Liver (tissue), 9 donors: ENCODE results near the gene POPDC3. TPM values are rescaled to one million over a fixed set of nuclear protein-coding genes. Genes with fewer than 3 reads are reported as not detected.

ENCODE experiments used
- DNase-seq: peaks from one replicate; pipeline ENCODE4 v3.0.0-alpha.2; 2017; ENCODE audit warnings: low spot score
- H3K27ac ChIP-seq, 2 donors: one replicate each; pipeline ENCODE4 v1.7.0; 2013; ENCODE audit warnings: inconsistent platforms in 2 of 2, low read length in 2 of 2, control low read depth in 1 of 2, low read depth in 1 of 2, mild to moderate bottlenecking in 1 of 2
- H3K27me3 ChIP-seq, 4 donors: one replicate each; pipeline versions ENCODE4 v1.6.1 to v1.7.0; 2013; ENCODE audit warnings: low read length in 3 of 4, inconsistent platforms in 1 of 4, mild to moderate bottlenecking in 1 of 4, moderate library complexity in 1 of 4; ENCODE audit not compliant: control insufficient read depth in 4 of 4, insufficient read depth in 4 of 4
- H3K36me3 ChIP-seq, 4 donors: one replicate each; pipeline versions ENCODE4 v1.6.1 to v1.7.0; 2013; ENCODE audit warnings: low read length in 3 of 4, mild to moderate bottlenecking in 3 of 4, low read depth in 1 of 4, moderate library complexity in 1 of 4; ENCODE audit not compliant: control insufficient read depth in 4 of 4, insufficient read depth in 3 of 4
- H3K4me1 ChIP-seq, 4 donors: one replicate each; pipeline versions ENCODE4 v1.6.1 to v1.7.0; 2013; ENCODE audit warnings: low read length in 3 of 4, mild to moderate bottlenecking in 3 of 4, moderate library complexity in 1 of 4; ENCODE audit not compliant: control insufficient read depth in 4 of 4, insufficient read depth in 4 of 4
- H3K4me3 ChIP-seq, 3 donors: one replicate each; pipeline versions ENCODE4 v1.6.1 to v1.7.0; 2013; ENCODE audit warnings: low read length in 3 of 3, control low read depth in 1 of 3, low read depth in 1 of 3, mild to moderate bottlenecking in 1 of 3
- H3K9ac ChIP-seq, 2 donors: one replicate each; pipeline ENCODE4 v1.7.0; 2013; ENCODE audit warnings: low read length in 2 of 2, mild to moderate bottlenecking in 2 of 2, moderate library complexity in 2 of 2, control low read depth in 1 of 2, low read depth in 1 of 2
- H3K9me3 ChIP-seq, 4 donors: one replicate each; pipeline versions ENCODE4 v1.6.1 to v1.7.0; 2013; ENCODE audit warnings: low read length in 3 of 4; ENCODE audit not compliant: control insufficient read depth in 4 of 4
- ATF3 ChIP-seq: IDR thresholded peaks from 2 replicates; pipeline ENCODE4 v1.6.1; 2016; ENCODE audit warnings: antibody characterized with exemption
- FOXA1 ChIP-seq: IDR thresholded peaks from 2 replicates; pipeline ENCODE4 v1.6.1; 2016; ENCODE audit warnings: antibody characterized with exemption
- FOXA2 ChIP-seq: IDR thresholded peaks from 2 replicates; pipeline ENCODE4 v1.6.1; 2016; ENCODE audit warnings: antibody characterized with exemption
- GABPA ChIP-seq, 2 donors: IDR thresholded peaks in 1 of 2; conservative IDR thresholded peaks in 1 of 2; 2 replicates each; pipeline ENCODE4 v1.6.1; 2016; ENCODE audit warnings: antibody characterized with exemption in 2 of 2, mild to moderate bottlenecking in 1 of 2, moderate library complexity in 1 of 2
- HNF4G ChIP-seq: IDR thresholded peaks from 2 replicates; pipeline ENCODE4 v1.6.1; 2016; ENCODE audit warnings: antibody characterized with exemption
- NR2F2 ChIP-seq: IDR thresholded peaks from 2 replicates; pipeline ENCODE4 v1.6.1; 2016; ENCODE audit warnings: antibody characterized with exemption
- RAD21 ChIP-seq, 2 donors: IDR thresholded peaks; 2 replicates each; pipeline ENCODE4 v1.6.1; 2016; ENCODE audit warnings: antibody characterized with exemption in 2 of 2, mild to moderate bottlenecking in 2 of 2
- RXRA ChIP-seq, 2 donors: IDR thresholded peaks; 2 replicates each; pipeline ENCODE4 v1.6.1; 2017 to 2018; ENCODE audit warnings: antibody characterized with exemption in 2 of 2, mild to moderate bottlenecking in 1 of 2
- SP1 ChIP-seq: IDR thresholded peaks from 2 replicates; pipeline ENCODE4 v1.6.1; 2018; ENCODE audit warnings: antibody characterized with exemption, mild to moderate bottlenecking
- YY1 ChIP-seq: IDR thresholded peaks from 2 replicates; pipeline ENCODE4 v1.6.1; 2016; ENCODE audit warnings: antibody characterized with exemption, mild to moderate bottlenecking
- ZBTB33 ChIP-seq: IDR thresholded peaks from 2 replicates; pipeline ENCODE4 v1.6.1; 2016; ENCODE audit warnings: antibody characterized with exemption
- WGBS: extraction: QIAGEN DNeasy Blood & Tissue Kit; methylation state at CpG from one replicate; pipeline ENCODE4 v1.1.7; 2013; 5-methylcytosine and 5-hydroxymethylcytosine counted together
- polyA plus RNA-seq, 2 donors: library from polyadenylated mRNA; stranded (reverse) in 1 of 2; unstranded in 1 of 2; fragments of 200-250 nt in 1 of 2; fragments of >200 nt in 1 of 2; fragmentation: Nextera tagmentation in 1 of 2; extraction: Ambion mirVana in 1 of 2; gene quantifications; one replicate each; pipeline versions ENCODE4 v1.2.1 to v1.2.3, GENCODE V29; 2013 to 2015
- total RNA-seq, 2 donors: library from RNA; depleted of rRNA; stranded (reverse); fragments of >200 nt; gene quantifications; one replicate each; pipeline ENCODE4 v1.2.3, GENCODE V29; 2014
- TF ChIP-seq, protein P1 (sequence below): fragments of 150-350 bp; IDR thresholded peaks from 2 replicates; pipeline ENCODE4 v1.5.1; 2017; ENCODE audit warnings: improper control_type of control experiment, low read depth, low read length; ENCODE audit not compliant: missing input control
- TF ChIP-seq, protein P2 (sequence below): IDR thresholded peaks from 2 replicates; pipeline ENCODE4 v1.6.1; 2016; ENCODE audit warnings: antibody characterized with exemption
- donor health status: healthy.
- donor health status: healthy.
- donor health status: healthy.
- donor health status: healthy.
- donor health status: healthy.

The POPDC3 gene
- total and polyA plus RNA-seq, 4 donors, result not detected

DNA sequence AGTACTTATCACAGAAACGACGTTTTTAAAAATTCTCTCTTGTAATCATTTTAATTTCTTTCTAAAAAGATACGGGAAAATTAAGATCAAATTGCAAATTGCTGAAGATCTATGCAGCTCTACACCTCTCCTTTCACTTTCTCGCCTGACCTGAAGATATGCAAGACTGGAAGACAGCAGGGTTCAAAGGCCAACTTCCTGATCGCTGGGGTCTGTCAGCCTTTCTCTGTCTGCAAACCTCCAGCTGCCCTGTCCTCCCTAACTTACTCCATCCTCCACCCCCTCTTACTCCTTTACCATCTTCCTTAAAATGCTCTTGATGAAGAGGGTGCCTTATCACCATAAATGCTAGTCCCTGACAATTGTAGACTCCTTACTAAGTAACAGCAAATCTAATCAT is 63.7 kb downstream of the POPDC3 start:
- WGBS, result 56% methylated on average over 5 of the region's 5 CpGs
- H3K4me3 ChIP-seq, result no peak overlapping the region
- peaks cover 0 to 2% (median 0%) of the 10 kb centered on the region in 4 donors for H3K27me3 ChIP-seq
- H3K9me3 ChIP-seq, result no peaks in the 10 kb centered on the region
- no peak for DNase-seq
- no peaks in the 10 kb centered on the region for H3K4me1 ChIP-seq
- TF ChIP-seq SP1, result no peak
- no peak for TF ChIP-seq GABPA (IDR thresholded peaks at IDR 0.05 in 1 of 2, conservative IDR thresholded peaks at IDR 0.05 in 1 of 2)
- TF ChIP-seq YY1, result no peak
- no peak for TF ChIP-seq ZBTB33
- no peak for TF ChIP-seq ATF3
- TF ChIP-seq FOXA2, result no peak
- TF ChIP-seq NR2F2, result no peak
- TF ChIP-seq, protein P1, sequence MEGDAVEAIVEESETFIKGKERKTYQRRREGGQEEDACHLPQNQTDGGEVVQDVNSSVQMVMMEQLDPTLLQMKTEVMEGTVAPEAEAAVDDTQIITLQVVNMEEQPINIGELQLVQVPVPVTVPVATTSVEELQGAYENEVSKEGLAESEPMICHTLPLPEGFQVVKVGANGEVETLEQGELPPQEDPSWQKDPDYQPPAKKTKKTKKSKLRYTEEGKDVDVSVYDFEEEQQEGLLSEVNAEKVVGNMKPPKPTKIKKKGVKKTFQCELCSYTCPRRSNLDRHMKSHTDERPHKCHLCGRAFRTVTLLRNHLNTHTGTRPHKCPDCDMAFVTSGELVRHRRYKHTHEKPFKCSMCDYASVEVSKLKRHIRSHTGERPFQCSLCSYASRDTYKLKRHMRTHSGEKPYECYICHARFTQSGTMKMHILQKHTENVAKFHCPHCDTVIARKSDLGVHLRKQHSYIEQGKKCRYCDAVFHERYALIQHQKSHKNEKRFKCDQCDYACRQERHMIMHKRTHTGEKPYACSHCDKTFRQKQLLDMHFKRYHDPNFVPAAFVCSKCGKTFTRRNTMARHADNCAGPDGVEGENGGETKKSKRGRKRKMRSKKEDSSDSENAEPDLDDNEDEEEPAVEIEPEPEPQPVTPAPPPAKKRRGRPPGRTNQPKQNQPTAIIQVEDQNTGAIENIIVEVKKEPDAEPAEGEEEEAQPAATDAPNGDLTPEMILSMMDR, result no peak
- no peak overlapping the region for H3K9ac ChIP-seq
- no peaks in the 10 kb centered on the region for H3K36me3 ChIP-seq
- no peak overlapping the region for H3K27ac ChIP-seq

DNA sequence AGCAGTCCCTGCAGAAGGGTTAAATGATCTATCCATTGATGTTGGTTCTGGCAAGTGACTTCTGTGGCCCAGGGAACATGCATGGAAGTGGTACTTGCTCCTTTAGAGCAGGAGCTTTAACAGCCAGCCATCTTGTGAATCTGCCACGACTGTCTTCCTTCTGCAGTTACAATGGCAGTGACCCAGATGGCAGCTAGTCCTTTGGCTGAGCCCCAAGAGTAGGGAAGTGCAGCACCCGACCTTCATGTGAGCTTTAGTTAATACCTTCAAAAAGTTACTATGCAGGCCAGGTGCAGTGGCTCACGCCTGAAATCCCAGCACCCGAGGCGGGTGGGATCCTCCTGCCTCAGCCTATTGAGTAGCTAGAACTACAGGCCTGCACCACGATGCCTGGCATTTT is 66.4 kb downstream of the POPDC3 start:
- H3K27me3 ChIP-seq, result peaks cover 0 to 3% (median 0%) of the 10 kb centered on the region in 4 donors
- no peak overlapping the region for H3K4me3 ChIP-seq
- H3K27ac ChIP-seq, result no peak overlapping the region
- WGBS, result 76% methylated on average over 6 of the region's 6 CpGs
- DNase-seq, result no peak
- H3K36me3 ChIP-seq, result no peaks in the 10 kb centered on the region
- TF ChIP-seq FOXA1 (no peak), RXRA (IDR thresholded peaks at IDR 0.05) (no peak), NR2F2 (no peak), ZBTB33 (no peak), SP1 (no peak), HNF4G (no peak), RAD21 (IDR thresholded peaks at IDR 0.05) (no peak)
- TF ChIP-seq, protein P2, sequence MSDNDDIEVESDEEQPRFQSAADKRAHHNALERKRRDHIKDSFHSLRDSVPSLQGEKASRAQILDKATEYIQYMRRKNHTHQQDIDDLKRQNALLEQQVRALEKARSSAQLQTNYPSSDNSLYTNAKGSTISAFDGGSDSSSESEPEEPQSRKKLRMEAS, result no peak
- no peaks in the 10 kb centered on the region for H3K9me3 ChIP-seq
- H3K9ac ChIP-seq, result no peak overlapping the region
- no peaks in the 10 kb centered on the region for H3K4me1 ChIP-seq
